ENCODE results near the gene CAAP1.
"Not testable (repeated sequence)": the region's sequence is repeated elsewhere in the genome, so short reads cannot be mapped to it uniquely, and the experiment has no call there.

Gene CAAP1

DNA sequence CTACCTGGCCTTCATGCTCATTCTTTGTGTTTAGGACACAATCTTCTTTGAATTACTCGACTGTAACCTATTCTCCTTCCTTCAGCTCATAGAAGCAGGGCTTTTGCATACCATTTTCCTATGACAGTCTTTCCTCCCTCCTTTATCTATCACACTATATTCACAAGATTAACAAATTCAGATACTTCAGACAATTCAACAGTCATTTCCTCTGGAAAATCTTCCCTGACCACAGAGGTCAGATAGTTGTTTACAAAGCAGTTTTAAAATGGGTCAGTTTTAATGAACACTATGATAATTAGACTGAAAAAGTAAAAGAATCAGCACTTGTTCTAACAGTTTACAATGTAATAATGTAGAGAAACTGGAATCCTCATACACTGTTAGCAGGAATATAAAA, 4.3 kb downstream of the CAAP1 start:
- H3K36me3 Mint-ChIP-seq (ENCODE audit: low read depth): peaks cover 62% of the 10 kb centered on the region
- no peaks in the 10 kb centered on the region for H3K27me3 Mint-ChIP-seq
- H3K27ac Mint-ChIP-seq: peak overlapping the region; percentile 38
- H3K4me3 Mint-ChIP-seq: no peak overlapping the region
- DNase-seq: no peak
- H3K9me3 Mint-ChIP-seq: no peaks in the 10 kb centered on the region
- peaks cover 35% of the 10 kb centered on the region for H3K4me1 Mint-ChIP-seq (ENCODE audit: low read depth)

DNA sequence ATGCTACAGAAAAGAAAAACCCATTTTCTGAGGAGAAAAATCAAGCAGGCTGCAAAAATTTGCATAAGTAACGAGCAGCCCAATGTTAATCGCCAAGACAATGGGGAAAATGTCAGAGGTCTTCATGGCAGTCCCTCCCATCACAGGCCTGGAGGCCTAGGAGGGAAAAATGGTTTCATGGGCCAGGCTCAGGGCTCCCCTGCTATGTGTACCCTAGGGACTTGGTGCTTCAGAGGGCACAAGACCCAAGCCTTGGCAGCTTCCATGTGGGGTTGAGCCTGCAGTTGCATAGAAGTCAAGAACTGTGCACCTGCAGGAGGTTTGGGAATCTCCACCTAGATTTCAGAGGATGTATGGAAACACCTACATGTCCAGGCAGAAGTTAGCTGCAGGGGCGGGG, 10.4 kb downstream of the CAAP1 start:
- H3K36me3 Mint-ChIP-seq (ENCODE audit: low read depth): peaks cover 91% of the 10 kb centered on the region
- H3K4me1 Mint-ChIP-seq (ENCODE audit: low read depth): no peaks in the 10 kb centered on the region
- no peak overlapping the region for H3K27ac Mint-ChIP-seq
- H3K4me3 Mint-ChIP-seq: no peak overlapping the region
- no peak for DNase-seq
- no peaks in the 10 kb centered on the region for H3K27me3 Mint-ChIP-seq
- peaks cover 20% of the 10 kb centered on the region for H3K9me3 Mint-ChIP-seq

DNA sequence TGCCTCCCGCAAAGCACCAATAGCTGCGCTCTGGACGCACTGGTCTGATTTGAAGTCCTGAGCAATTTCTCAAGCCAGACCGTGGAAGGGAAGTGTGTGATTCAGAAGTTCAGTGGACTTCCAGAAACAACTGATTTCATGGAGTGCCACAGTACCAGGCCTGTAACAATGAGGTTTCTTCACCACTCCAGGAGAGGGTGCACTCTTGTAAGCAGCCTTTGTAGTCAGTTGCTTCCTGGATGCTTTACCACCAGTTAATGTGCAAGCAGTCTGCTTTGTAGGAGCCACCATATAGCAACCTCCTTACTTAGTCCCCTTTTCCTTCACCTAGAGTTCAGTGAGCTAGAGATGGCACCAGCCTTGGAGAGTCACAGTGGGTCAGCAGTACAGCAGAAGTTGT, 12.3 kb downstream of the CAAP1 start:
- no peak overlapping the region for H3K4me3 Mint-ChIP-seq
- H3K4me1 Mint-ChIP-seq (ENCODE audit: low read depth): no peaks in the 10 kb centered on the region
- H3K27ac Mint-ChIP-seq: no peak overlapping the region
- H3K36me3 Mint-ChIP-seq (ENCODE audit: low read depth): peaks cover 86% of the 10 kb centered on the region
- peaks cover 20% of the 10 kb centered on the region for H3K9me3 Mint-ChIP-seq
- no peaks in the 10 kb centered on the region for H3K27me3 Mint-ChIP-seq
- DNase-seq: no peak

GRCh38 chr9:26875155-26875554, 17.4 kb downstream of the CAAP1 start:
- not testable (repeated sequence) for DNase-seq; H3K4me3 Mint-ChIP-seq; H3K4me1 Mint-ChIP-seq (ENCODE audit: low read depth); H3K27me3 Mint-ChIP-seq; H3K27ac Mint-ChIP-seq; H3K9me3 Mint-ChIP-seq
- H3K36me3 Mint-ChIP-seq (ENCODE audit: low read depth): peaks cover 64% of the 10 kb centered on the region

DNA sequence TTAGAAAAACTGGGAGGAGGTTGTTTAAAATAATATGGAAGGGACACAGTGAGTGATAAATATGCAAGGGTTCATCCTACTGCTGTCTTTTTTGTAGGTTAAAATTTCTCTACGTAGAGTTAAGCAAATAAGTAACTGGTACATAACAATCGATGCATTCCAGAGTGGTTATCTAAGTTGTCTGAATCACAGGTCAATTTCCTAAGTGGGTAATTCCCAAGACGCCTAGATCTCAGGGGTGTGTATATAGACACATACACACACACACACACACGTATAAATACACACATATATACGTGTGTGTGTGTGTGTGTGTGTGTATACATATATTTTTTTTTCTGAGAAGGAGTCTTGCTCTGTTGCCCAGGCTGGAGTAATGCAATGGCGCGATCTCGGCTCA, 22.3 kb downstream of the CAAP1 start:
- Mint-ChIP-seq H3K27me3 (no peaks in the 10 kb centered on the region), H3K4me3 (no peak overlapping the region), H3K9me3 (no peaks in the 10 kb centered on the region), H3K36me3 (ENCODE audit: low read depth) (peaks cover 48% of the 10 kb centered on the region), H3K4me1 (ENCODE audit: low read depth) (no peaks in the 10 kb centered on the region), H3K27ac (no peak overlapping the region)
- DNase-seq: no peak

DNA sequence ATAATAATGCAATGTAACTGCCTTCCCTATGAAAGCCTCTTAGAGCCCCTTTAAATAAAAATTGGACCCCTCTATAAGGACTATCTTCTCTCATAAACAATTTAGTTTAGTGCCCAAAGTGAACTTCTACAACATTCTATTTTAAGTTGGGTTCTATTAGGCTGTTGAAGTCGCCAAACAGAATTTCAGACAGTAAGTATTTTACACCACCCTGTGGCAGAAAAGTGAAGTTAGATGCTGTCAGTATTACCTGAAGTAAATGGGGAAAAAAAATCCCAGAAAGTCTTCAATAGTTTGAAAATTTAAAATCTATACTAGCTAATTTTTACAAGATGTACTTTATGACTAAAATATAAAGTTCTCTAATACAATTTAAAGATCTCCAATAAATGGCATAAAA, 29.5 kb downstream of the CAAP1 start:
- peaks cover 41% of the 10 kb centered on the region for H3K36me3 Mint-ChIP-seq (ENCODE audit: low read depth)
- no peak for DNase-seq
- no peaks in the 10 kb centered on the region for H3K27me3 Mint-ChIP-seq
- no peak overlapping the region for H3K27ac Mint-ChIP-seq
- H3K4me1 Mint-ChIP-seq (ENCODE audit: low read depth): no peaks in the 10 kb centered on the region
- no peaks in the 10 kb centered on the region for H3K9me3 Mint-ChIP-seq
- H3K4me3 Mint-ChIP-seq: no peak overlapping the region

DNA sequence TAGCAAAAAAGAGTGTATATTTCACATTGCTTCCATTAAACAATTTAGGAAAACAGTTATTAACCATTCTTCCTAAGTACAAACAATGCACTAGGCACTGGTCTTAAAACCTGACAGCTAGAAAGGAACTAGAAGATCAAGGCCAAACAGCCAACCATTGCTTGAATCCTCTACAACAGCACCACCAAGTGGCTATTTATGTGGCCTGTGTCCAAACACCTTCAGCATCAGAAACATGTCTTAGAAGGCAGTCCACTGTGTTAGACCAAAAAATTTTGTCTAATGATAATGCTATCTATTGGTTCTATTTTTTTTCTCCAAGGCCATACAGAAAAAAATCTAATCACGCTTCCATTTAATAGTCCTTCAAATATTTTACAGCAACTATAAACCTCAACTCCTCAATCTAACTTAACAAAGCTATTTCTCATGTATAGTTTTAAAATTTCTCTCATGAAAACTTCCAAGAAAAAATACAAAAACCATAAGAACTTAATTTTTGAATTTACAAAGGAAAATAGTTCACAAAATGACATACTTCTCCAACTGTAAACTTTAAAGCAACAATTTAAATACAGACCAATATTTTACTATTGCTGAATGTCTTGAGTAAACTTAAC, 36.1 kb downstream of the CAAP1 start:
- H3K36me3 Mint-ChIP-seq (ENCODE audit: low read depth): peaks cover 57% of the 10 kb centered on the region
- H3K4me3 Mint-ChIP-seq: no peak overlapping the region
- no peaks in the 10 kb centered on the region for H3K9me3 Mint-ChIP-seq
- H3K27me3 Mint-ChIP-seq: no peaks in the 10 kb centered on the region
- DNase-seq: no peak
- H3K4me1 Mint-ChIP-seq (ENCODE audit: low read depth): no peaks in the 10 kb centered on the region
- no peak overlapping the region for H3K27ac Mint-ChIP-seq

DNA sequence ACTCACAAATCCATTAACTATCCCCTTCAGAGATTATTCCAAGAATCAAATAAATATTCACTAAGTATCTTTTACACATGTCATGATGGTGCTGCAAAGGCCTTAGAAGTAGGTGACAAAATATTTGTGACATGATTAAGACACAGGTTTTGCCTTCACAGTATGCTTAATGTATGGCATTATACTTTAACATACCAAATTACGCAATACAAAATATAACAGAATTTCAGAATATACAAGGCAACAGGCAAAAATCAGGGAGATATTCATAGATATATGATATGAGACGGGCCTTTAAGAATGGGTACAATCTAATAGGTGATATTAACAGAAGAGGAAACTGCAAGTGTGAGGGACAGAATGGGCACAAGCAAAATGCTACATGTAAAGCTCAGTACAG, 41.6 kb downstream of the CAAP1 start:
- no peak overlapping the region for H3K4me3 Mint-ChIP-seq
- no peak overlapping the region for H3K27ac Mint-ChIP-seq
- no peaks in the 10 kb centered on the region for H3K9me3 Mint-ChIP-seq
- peaks cover 54% of the 10 kb centered on the region for H3K36me3 Mint-ChIP-seq (ENCODE audit: low read depth)
- no peaks in the 10 kb centered on the region for H3K27me3 Mint-ChIP-seq
- no peak for DNase-seq
- H3K4me1 Mint-ChIP-seq (ENCODE audit: low read depth): no peaks in the 10 kb centered on the region

GRCh38 chr9:26833792-26834191, 58.8 kb downstream of the CAAP1 start:
- Mint-ChIP-seq H3K36me3 (ENCODE audit: low read depth) (peaks cover 17% of the 10 kb centered on the region), H3K4me3 (no peak overlapping the region), H3K27ac (no peak overlapping the region), H3K4me1 (ENCODE audit: low read depth) (no peaks in the 10 kb centered on the region), H3K27me3 (no peaks in the 10 kb centered on the region), H3K9me3 (peaks cover 2% of the 10 kb centered on the region)
- DNase-seq: no peak

DNA sequence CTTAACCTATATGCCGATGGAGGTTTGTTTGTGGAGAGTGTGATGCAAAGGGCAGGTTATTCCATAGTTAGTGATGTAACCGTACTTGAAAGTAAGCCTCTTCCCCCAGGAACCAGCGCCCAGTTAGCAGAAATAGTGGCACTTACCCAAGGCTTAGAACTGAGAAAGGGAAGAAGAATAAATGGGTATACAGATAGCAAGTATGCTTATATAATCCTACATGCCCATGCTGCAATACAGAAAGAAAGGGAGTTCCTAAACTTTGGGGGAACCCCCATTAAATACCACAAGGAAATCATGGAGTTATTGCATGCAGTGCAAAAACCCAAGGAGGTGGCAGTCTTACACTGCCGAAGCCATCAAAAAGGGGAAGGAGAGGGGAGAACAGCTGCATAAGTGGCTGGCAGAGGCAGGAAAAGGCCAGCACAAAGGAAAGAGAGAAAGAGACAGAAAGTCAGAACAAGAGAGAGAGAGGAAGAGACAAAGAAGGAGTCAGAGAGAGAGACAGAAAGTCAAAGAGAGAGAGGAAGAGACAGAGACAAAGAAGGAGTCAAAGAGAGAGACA, 64.1 kb downstream of the CAAP1 start:
- not testable (repeated sequence) for H3K27me3 Mint-ChIP-seq; DNase-seq; H3K27ac Mint-ChIP-seq; H3K4me1 Mint-ChIP-seq (ENCODE audit: low read depth); H3K9me3 Mint-ChIP-seq; H3K36me3 Mint-ChIP-seq (ENCODE audit: low read depth); H3K4me3 Mint-ChIP-seq

DNA sequence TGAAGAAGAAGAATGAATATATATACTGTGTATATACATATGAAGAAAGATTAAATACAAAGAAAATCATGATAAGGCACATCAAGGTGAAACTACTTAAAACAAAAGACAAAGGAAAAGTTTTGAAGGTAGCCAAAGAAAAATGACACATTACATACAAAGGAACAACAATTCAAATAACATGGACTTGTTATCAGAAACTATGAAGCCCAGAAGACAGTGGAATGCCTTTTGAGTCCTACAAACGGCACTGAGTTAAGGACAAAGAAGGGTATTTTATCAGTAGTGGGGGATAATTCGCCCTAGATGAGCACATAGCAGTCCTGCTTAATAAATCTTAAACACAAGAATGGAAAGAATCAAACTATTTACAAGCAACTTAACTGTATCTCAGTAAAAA, 77.8 kb downstream of the CAAP1 start:
- Mint-ChIP-seq H3K27me3 (peaks cover 7% of the 10 kb centered on the region), H3K27ac (no peak overlapping the region), H3K4me3 (no peak overlapping the region), H3K9me3 (peaks cover 6% of the 10 kb centered on the region), H3K36me3 (ENCODE audit: low read depth) (no peaks in the 10 kb centered on the region), H3K4me1 (ENCODE audit: low read depth) (no peaks in the 10 kb centered on the region)
- no peak for DNase-seq

GRCh38 chr9:26813247-26813646, 79.4 kb downstream of the CAAP1 start:
- Mint-ChIP-seq H3K27me3 (peaks cover 9% of the 10 kb centered on the region), H3K4me3 (no peak overlapping the region), H3K9me3 (peaks cover 6% of the 10 kb centered on the region), H3K4me1 (ENCODE audit: low read depth) (no peaks in the 10 kb centered on the region), H3K27ac (no peak overlapping the region), H3K36me3 (ENCODE audit: low read depth) (no peaks in the 10 kb centered on the region)
- DNase-seq: no peak

DNA sequence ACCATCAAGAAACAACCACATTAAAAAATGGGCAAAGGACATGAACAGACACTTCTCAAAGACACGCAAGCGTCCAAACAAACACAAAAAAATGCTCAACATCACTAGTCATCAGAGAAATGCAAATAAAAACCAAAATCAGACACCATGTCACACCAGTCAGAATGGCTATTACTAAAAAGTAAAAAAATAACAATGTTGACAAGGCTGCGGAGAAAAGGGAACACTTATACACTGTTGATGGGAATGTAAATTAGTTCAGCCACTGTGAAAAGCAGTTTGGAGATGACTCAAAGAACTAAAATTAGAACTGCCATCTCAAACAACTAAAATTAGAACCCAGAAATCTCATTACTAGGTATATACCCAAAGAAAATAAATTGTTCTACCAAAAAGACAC, 80.4 kb downstream of the CAAP1 start:
- no peak overlapping the region for H3K4me3 Mint-ChIP-seq
- H3K9me3 Mint-ChIP-seq: peaks cover 6% of the 10 kb centered on the region
- H3K27ac Mint-ChIP-seq: no peak overlapping the region
- H3K4me1 Mint-ChIP-seq (ENCODE audit: low read depth): no peaks in the 10 kb centered on the region
- peaks cover 9% of the 10 kb centered on the region for H3K27me3 Mint-ChIP-seq
- no peak for DNase-seq
- H3K36me3 Mint-ChIP-seq (ENCODE audit: low read depth): no peaks in the 10 kb centered on the region

DNA sequence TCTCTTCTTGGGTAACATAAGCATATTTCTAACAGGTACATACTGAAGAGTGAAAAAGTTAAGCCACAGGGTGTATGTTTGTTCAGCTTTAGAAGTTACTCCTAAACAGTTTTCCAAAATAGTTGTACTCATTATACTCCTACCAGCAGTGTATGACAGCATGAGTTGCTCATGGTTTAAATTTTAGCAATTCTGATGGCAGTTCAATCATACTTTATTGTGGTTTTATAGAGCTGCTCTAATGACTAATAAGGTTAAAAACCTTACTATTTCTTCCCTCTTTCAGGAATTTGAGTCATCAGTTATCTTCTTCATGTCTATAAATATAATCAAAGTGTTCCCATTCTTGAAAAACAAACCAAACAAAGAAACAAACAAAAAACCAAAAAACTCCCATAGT, 81.5 kb downstream of the CAAP1 start:
- H3K4me3 Mint-ChIP-seq: no peak overlapping the region
- DNase-seq: no peak
- no peak overlapping the region for H3K27ac Mint-ChIP-seq
- peaks cover 9% of the 10 kb centered on the region for H3K27me3 Mint-ChIP-seq
- H3K36me3 Mint-ChIP-seq (ENCODE audit: low read depth): no peaks in the 10 kb centered on the region
- no peaks in the 10 kb centered on the region for H3K4me1 Mint-ChIP-seq (ENCODE audit: low read depth)
- peaks cover 6% of the 10 kb centered on the region for H3K9me3 Mint-ChIP-seq

DNA sequence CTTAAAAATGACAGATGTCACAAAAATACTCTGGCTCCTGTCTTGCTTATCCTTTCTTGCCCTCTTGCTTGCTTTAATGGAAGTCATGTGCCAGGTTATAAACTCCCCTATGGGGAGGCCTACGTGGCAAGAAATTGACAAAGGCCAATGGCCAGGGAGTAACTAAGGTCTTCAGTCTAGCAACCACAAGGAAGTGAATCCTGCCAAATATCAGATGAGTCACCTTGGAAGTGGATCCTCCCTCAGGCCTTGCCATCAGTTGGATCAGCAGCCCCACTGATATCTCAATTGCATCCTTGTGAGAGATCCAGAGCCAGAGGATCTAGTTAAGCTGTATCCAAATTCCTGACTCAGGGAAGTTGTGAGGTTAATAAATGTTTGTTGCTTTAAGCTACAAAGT, 82.8 kb downstream of the CAAP1 start:
- H3K9me3 Mint-ChIP-seq: peaks cover 6% of the 10 kb centered on the region

DNA sequence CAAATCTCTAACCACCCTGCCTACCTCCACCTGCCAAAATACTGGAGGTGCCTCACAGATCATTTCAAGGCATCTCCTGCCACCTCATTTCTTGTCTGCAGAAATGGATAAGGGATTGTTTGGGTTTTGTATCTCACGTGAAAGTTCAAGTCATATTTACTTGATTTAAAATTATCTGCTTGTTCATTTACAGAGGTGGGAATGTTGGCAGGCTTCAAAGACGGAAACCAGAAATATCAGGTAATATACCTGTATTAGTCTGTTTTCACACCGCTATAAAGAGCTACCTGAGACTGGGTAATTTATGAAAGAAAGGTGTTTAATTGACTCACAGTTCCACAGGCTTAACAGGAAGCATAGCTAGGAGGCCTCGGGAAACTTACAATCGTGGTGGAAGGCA, 85.4 kb downstream of the CAAP1 start:
- Mint-ChIP-seq H3K4me3 (no peak overlapping the region), H3K9me3 (peaks cover 3% of the 10 kb centered on the region), H3K27ac (no peak overlapping the region), H3K36me3 (ENCODE audit: low read depth) (no peaks in the 10 kb centered on the region), H3K27me3 (peaks cover 8% of the 10 kb centered on the region), H3K4me1 (ENCODE audit: low read depth) (no peaks in the 10 kb centered on the region)
- DNase-seq: no peak

More for the DNA sequence above, 82.8 kb downstream of the CAAP1 start:
- DNase-seq: no peak
- peaks cover 9% of the 10 kb centered on the region for H3K27me3 Mint-ChIP-seq
- H3K4me3 Mint-ChIP-seq: no peak overlapping the region
- H3K4me1 Mint-ChIP-seq (ENCODE audit: low read depth): no peaks in the 10 kb centered on the region
- no peak overlapping the region for H3K27ac Mint-ChIP-seq
- H3K36me3 Mint-ChIP-seq (ENCODE audit: low read depth): no peaks in the 10 kb centered on the region

All from activated T-cell treated with anti-CD3 and anti-CD28 coated beads, Interleukin-2, amount 50 U/mL, for 24 hours (primary cell).